HCT116 (cell line): ENCODE results near the gene RBM20. TPM values are rescaled to one million over a fixed set of nuclear protein-coding genes. Genes with fewer than 3 reads are reported as not detected.

Source experiments
- ATAC-seq: fragments of 200-7000 bp; cut with Tn5 transposase; 2 replicates; pipeline ENCODE4 v1.9.1; 2020; ENCODE audit warnings: mild to moderate bottlenecking, moderate library complexity
- BruUV-seq: library from RNA; stranded (reverse); fragments of 400-500 nt; replicated peaks from 2 replicates; lab custom pipeline; 2021; lab: Mats Ljungman, UMichigan
- CTCF ChIA-PET: fragments of 300-600 bp; sonication (Branson Sonifier 250); formaldehyde crosslinking; loops from one replicate; lab custom pipeline; 2021; ENCODE audit warnings: antibody characterized with exemption; lab: Charles Lee
- POLR2A ChIA-PET: fragments of 300-600, 350-600 bp; sonication (Branson Sonifier 250); formaldehyde crosslinking; loops from one replicate; lab custom pipeline; 2021; ENCODE audit warnings: antibody characterized with exemption; lab: Charles Lee
- RAD21 ChIA-PET, 2 experiments: fragments of 300-600 bp; sonication (Branson Sonifier 250); formaldehyde crosslinking; loops; one replicate each; lab custom pipeline; 2023; ENCODE audit warnings: low total read pairs in 2 of 2; ENCODE audit not compliant: uncharacterized antibody in 2 of 2, unreplicated experiment in 2 of 2, low non-redundant PET in 1 of 2; lab: Charles Lee
- DNase-seq: peaks from one replicate; pipeline ENCODE4 v3.0.0-alpha.2; 2010; ENCODE audit warnings: low read depth, low spot score
- H2AFZ ChIP-seq: fragments of 200-600 bp; shearing (Covaris generic), sonication (generic); 2 replicates; pipeline ENCODE4 v1.6.1; 2017; ENCODE audit warnings: low read depth, mixed run types, mixed read lengths, antibody characterized with exemption, low read length; ENCODE audit not compliant: poor library complexity, severe bottlenecking
- H3K27ac ChIP-seq: 2 replicates; pipeline ENCODE4 v1.5.1; 2012; ENCODE audit warnings: low read depth, low read length
- H3K27me3 ChIP-seq: fragments of 200-600 bp; sonication (generic); 2 replicates; pipeline ENCODE4 v1.6.1; 2016; ENCODE audit warnings: mixed run types, low read length, mixed read lengths; ENCODE audit not compliant: insufficient read depth
- H3K36me3 ChIP-seq, 2 experiments: fragments of 200-500 bp in 1 of 2; fragments of 200-600 bp in 1 of 2; sonication (Bioruptor generic) in 1 of 2; sonication (generic) in 1 of 2; 2 replicates each; pipeline versions ENCODE4 v1.5.1 to v1.6.1; 2014 to 2016; ENCODE audit warnings: low read length in 2 of 2, inconsistent platforms in 1 of 2, mixed read lengths in 1 of 2, mixed run types in 1 of 2; ENCODE audit not compliant: insufficient read depth in 2 of 2, control insufficient read depth in 1 of 2
- H3K4me1 ChIP-seq, 2 experiments: fragments of 200-600 bp in 1 of 2; sonication (generic) in 1 of 2; 2 replicates each; pipeline versions ENCODE4 v1.5.1 to v1.6.1; 2012 to 2017; ENCODE audit warnings: low read length in 2 of 2, inconsistent platforms in 1 of 2, mild to moderate bottlenecking in 1 of 2, mixed read lengths in 1 of 2, mixed run types in 1 of 2, moderate library complexity in 1 of 2; ENCODE audit not compliant: insufficient read depth in 2 of 2, control insufficient read depth in 1 of 2
- H3K4me2 ChIP-seq: fragments of 200-600 bp; sonication (generic); 2 replicates; pipeline ENCODE4 v1.6.1; 2017; ENCODE audit warnings: mixed run types, low read length, mixed read lengths
- H3K4me3 ChIP-seq, 2 experiments: fragments of 200-600 bp in 1 of 2; sonication (generic) in 1 of 2; replicated peaks in 1 of 2; 2 replicates each; pipeline ENCODE4 v1.5.1; 2011 to 2016; ENCODE audit warnings: low read length in 2 of 2, control low read depth in 1 of 2, low read depth in 1 of 2, mild to moderate bottlenecking in 1 of 2, mixed read lengths in 1 of 2, mixed run types in 1 of 2
- H3K79me2 ChIP-seq: fragments of 200-600 bp; sonication (generic); 2 replicates; pipeline ENCODE4 v1.6.1; 2017; ENCODE audit warnings: mild to moderate bottlenecking, mixed run types, low read length, moderate library complexity, mixed read lengths; ENCODE audit not compliant: insufficient read depth
- H3K9ac ChIP-seq: fragments of 200-600 bp; sonication (generic); 2 replicates; pipeline ENCODE4 v1.6.1; 2016; ENCODE audit warnings: low read length, mixed read lengths
- H3K9me2 ChIP-seq: fragments of 200-600 bp; sonication (generic), shearing (Covaris generic); 2 replicates; pipeline ENCODE4 v1.6.1; 2017; ENCODE audit warnings: mixed run types, mild to moderate bottlenecking, moderate library complexity; ENCODE audit not compliant: insufficient read depth
- H3K9me3 ChIP-seq, 2 experiments: fragments of 200-500 bp in 1 of 2; fragments of 200-600 bp in 1 of 2; sonication (Bioruptor generic) in 1 of 2; sonication (generic) in 1 of 2; 2 replicates each; pipeline ENCODE4 v1.6.1; 2014 to 2017; ENCODE audit warnings: low read length in 2 of 2, mixed read lengths in 2 of 2, inconsistent platforms in 1 of 2, low read depth in 1 of 2, mild to moderate bottlenecking in 1 of 2, mixed run types in 1 of 2, moderate library complexity in 1 of 2; ENCODE audit not compliant: control insufficient read depth in 1 of 2, insufficient read depth in 1 of 2
- H4K20me1 ChIP-seq: fragments of 200-600 bp; sonication (generic), shearing (Covaris generic); 2 replicates; pipeline ENCODE4 v1.6.1; 2017; ENCODE audit warnings: mixed run types, mild to moderate bottlenecking, moderate library complexity; ENCODE audit not compliant: insufficient read depth
- EGR1 ChIP-seq: IDR thresholded peaks from 2 replicates; pipeline ENCODE4 v1.6.1; 2012; ENCODE audit warnings: low read depth
- FOSL1 ChIP-seq: IDR thresholded peaks from 2 replicates; pipeline ENCODE4 v1.6.1; 2012; ENCODE audit warnings: low read depth
- TCF7L2 ChIP-seq: IDR thresholded peaks from 2 replicates; pipeline ENCODE4 v1.7.0; 2011; ENCODE audit warnings: borderline replicate concordance, inconsistent platforms; ENCODE audit not compliant: insufficient read depth, insufficient read length; ENCODE audit errors: extremely low read depth
- YY1 ChIP-seq: IDR thresholded peaks from 2 replicates; pipeline ENCODE4 v1.6.1; 2011; ENCODE audit warnings: low read length, low read depth, moderate library complexity, mild to moderate bottlenecking; ENCODE audit not compliant: insufficient replicate concordance; ENCODE audit errors: extremely low read depth
- intact Hi-C: fragments of 100-400 bp; cut with micrococcal nuclease; formaldehyde crosslinking; loops from 2 replicates; pipeline ENCODE4 v1.10.0; 2022
- total RNA-seq: library from RNA; stranded (reverse); gene quantifications from one replicate; pipeline ENCODE4 v1.2.1, GENCODE V29; 2021; ENCODE audit not compliant: unreplicated experiment
- TF ChIP-seq, protein P1 (sequence below): IDR thresholded peaks from 2 replicates; pipeline ENCODE4 v1.6.1; 2012
- TF ChIP-seq, protein P2 (sequence below): IDR thresholded peaks from 2 replicates; pipeline ENCODE4 v1.6.1; 2011; ENCODE audit warnings: mild to moderate bottlenecking, low read length, moderate library complexity; ENCODE audit not compliant: insufficient replicate concordance; ENCODE audit errors: extremely low read depth
- TF ChIP-seq, protein P3 (sequence below): IDR thresholded peaks from 2 replicates; pipeline ENCODE4 v1.6.1; 2012

RBM20 gene
- total RNA-seq, 1 experiment from 2014 or later, result 2.0 TPM

DNA sequence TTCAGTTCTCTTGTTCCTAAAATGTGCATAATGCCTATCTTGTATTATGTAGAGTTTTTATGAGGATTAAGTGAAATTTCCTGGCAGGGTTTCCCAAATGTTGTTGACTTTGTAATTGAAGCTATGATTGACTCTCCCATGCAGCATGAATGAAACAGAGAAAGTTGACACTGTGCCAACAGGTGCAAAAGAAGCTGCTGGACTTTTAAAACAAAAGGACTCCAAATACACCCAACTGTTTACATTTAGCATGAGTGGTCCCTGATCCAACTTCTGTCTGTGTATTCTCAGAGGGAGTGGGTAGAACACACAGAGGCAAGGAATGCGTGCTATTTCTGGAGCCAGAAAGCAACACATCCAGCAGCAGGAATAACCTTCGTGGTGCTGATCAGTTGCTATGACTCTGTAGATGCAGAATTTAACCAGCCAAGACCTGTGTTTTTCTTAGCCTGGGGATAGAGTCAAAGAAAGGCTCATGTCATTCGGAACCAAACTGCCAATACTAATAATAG lies 14.4 kb upstream of the RBM20 start:
- H3K27me3 ChIP-seq, result no peaks in the 10 kb centered on the region
- H3K9me2 ChIP-seq, result no peaks in the 10 kb centered on the region
- no peaks in the 10 kb centered on the region for H4K20me1 ChIP-seq
- no peak for DNase-seq
- ChIA-PET POLR2A (no interaction called here), RAD21 (no interaction called here)
- H3K4me1 ChIP-seq, result peaks cover 0 to 2% of the 10 kb centered on the region in 2 experiments; a peak in 1 of 4 replicates
- H3K4me2 ChIP-seq, result no peak overlapping the region
- ATAC-seq, result no peak
- no peak overlapping the region for H3K27ac ChIP-seq
- TF ChIP-seq, protein P1, sequence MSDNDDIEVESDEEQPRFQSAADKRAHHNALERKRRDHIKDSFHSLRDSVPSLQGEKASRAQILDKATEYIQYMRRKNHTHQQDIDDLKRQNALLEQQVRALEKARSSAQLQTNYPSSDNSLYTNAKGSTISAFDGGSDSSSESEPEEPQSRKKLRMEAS, result no peak
- TF ChIP-seq, protein P2, sequence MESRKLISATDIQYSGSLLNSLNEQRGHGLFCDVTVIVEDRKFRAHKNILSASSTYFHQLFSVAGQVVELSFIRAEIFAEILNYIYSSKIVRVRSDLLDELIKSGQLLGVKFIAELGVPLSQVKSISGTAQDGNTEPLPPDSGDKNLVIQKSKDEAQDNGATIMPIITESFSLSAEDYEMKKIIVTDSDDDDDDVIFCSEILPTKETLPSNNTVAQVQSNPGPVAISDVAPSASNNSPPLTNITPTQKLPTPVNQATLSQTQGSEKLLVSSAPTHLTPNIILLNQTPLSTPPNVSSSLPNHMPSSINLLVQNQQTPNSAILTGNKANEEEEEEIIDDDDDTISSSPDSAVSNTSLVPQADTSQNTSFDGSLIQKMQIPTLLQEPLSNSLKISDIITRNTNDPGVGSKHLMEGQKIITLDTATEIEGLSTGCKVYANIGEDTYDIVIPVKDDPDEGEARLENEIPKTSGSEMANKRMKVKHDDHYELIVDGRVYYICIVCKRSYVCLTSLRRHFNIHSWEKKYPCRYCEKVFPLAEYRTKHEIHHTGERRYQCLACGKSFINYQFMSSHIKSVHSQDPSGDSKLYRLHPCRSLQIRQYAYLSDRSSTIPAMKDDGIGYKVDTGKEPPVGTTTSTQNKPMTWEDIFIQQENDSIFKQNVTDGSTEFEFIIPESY, result no peak
- TF ChIP-seq YY1 (no peak), FOSL1 (no peak), TCF7L2 (no peak), EGR1 (no peak)
- TF ChIP-seq, protein P3, sequence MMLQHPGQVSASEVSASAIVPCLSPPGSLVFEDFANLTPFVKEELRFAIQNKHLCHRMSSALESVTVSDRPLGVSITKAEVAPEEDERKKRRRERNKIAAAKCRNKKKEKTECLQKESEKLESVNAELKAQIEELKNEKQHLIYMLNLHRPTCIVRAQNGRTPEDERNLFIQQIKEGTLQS, result no peak
- TF ChIP-seq, all 23 proteins: peak for 0
- Histone ChIP-seq H3K4me3 (no peak overlapping the region), H3K36me3 (no peaks in the 10 kb centered on the region), H2AFZ (no peak overlapping the region), H3K9ac (no peak overlapping the region), H3K79me2 (no peaks in the 10 kb centered on the region), H3K9me3 (no peaks in the 10 kb centered on the region)
- intact Hi-C loops, result no loop called here
- CTCF ChIA-PET, result no interaction called here
- BruUV-seq, result no TSS peak
